ENCODE measurements around the gene F10.

F10 gene

GRCh38 chr13:113125506-113126264 lies 3.1 kb downstream of the F10 start:
- Histone ChIP-seq H3K4me3 (no peak overlapping the region), H3K27ac (no peak overlapping the region)

GRCh38 chr13:113126265-113127150 lies 3.9 kb downstream of the F10 start:
- Histone ChIP-seq H3K27ac (no peak overlapping the region), H3K4me3 (no peak overlapping the region)

- peak overlapping the region in 1 of 7 experiments; percentile 24 for H3K4me3 ChIP-seq
- no peak overlapping the region for H3K27ac ChIP-seq
Observed at GRCh38 chr13:113129480-113129879, 6.9 kb downstream of the F10 start.

- H3K4me3 ChIP-seq, result peak overlapping the region in 1 of 7 experiments; percentile 24
- no peak overlapping the region for H3K27ac ChIP-seq
Observed at GRCh38 chr13:113129921-113130750, 7.5 kb downstream of the F10 start.

GRCh38 chr13:113135281-113135760 lies 12.7 kb downstream of the F10 start:
- no peak overlapping the region for H3K4me3 ChIP-seq

GRCh38 chr13:113137691-113138298 lies 15.2 kb downstream of the F10 start:
- Histone ChIP-seq H3K27ac (no peak overlapping the region), H3K4me3 (no peak overlapping the region)

More at GRCh38 chr13:113135281-113135760, 12.7 kb downstream of the F10 start:
- H3K27ac ChIP-seq, result no peak overlapping the region

- no peak overlapping the region for H3K4me3 ChIP-seq
- no peak overlapping the region for H3K27ac ChIP-seq
Observed at GRCh38 chr13:113138792-113139551, 16.4 kb downstream of the F10 start.

GRCh38 chr13:113139577-113139976 lies 17.0 kb downstream of the F10 start:
- no peak overlapping the region for H3K27ac ChIP-seq
- no peak overlapping the region for H3K4me3 ChIP-seq

- H3K27ac ChIP-seq, result no peak overlapping the region
Observed at GRCh38 chr13:113140677-113141600, 18.3 kb downstream of the F10 start.

GRCh38 chr13:113141601-113141970 lies 19.0 kb downstream of the F10 start:
- Histone ChIP-seq H3K27ac (no peak overlapping the region), H3K4me3 (no peak overlapping the region)

More at GRCh38 chr13:113140677-113141600, 18.3 kb downstream of the F10 start:
- H3K4me3 ChIP-seq, result no peak overlapping the region

GRCh38 chr13:113142876-113143275 lies 20.3 kb downstream of the F10 start:
- no peak overlapping the region for H3K4me3 ChIP-seq
- H3K27ac ChIP-seq, result no peak overlapping the region

GRCh38 chr13:113143466-113144254 lies 21.1 kb downstream of the F10 start:
- Histone ChIP-seq H3K4me3 (no peak overlapping the region), H3K27ac (no peak overlapping the region)

GRCh38 chr13:113144255-113144629 lies 21.6 kb downstream of the F10 start:
- no peak overlapping the region for H3K4me3 ChIP-seq

GRCh38 chr13:113145496-113145895 lies 22.9 kb downstream of the F10 start:
- H3K27ac ChIP-seq, result no peak overlapping the region
- H3K4me3 ChIP-seq, result no peak overlapping the region

More at GRCh38 chr13:113144255-113144629, 21.6 kb downstream of the F10 start:
- H3K27ac ChIP-seq, result no peak overlapping the region

- H3K4me3 ChIP-seq, result no peak overlapping the region
- H3K27ac ChIP-seq, result no peak overlapping the region
Observed at GRCh38 chr13:113145911-113146598, 23.5 kb downstream of the F10 start.

- Histone ChIP-seq H3K4me3 (no peak overlapping the region), H3K27ac (no peak overlapping the region)
Observed at GRCh38 chr13:113146750-113147149, 24.2 kb downstream of the F10 start.
